ENCODE results near the gene KRTAP21-2. TPM values are rescaled to one million over a fixed set of nuclear protein-coding genes. Genes with fewer than 3 reads are reported as not detected.

KRTAP21-2 gene
- total RNA-seq (2014; rRNA removed; shearing (Covaris generic)): not detected in 2 replicates
- not detected in 2 replicates for polyA plus RNA-seq (2016; fragmentation: Nextera tagmentation; extraction: Ambion mirVana)
- long read RNA-seq: 0 reads

DNA sequence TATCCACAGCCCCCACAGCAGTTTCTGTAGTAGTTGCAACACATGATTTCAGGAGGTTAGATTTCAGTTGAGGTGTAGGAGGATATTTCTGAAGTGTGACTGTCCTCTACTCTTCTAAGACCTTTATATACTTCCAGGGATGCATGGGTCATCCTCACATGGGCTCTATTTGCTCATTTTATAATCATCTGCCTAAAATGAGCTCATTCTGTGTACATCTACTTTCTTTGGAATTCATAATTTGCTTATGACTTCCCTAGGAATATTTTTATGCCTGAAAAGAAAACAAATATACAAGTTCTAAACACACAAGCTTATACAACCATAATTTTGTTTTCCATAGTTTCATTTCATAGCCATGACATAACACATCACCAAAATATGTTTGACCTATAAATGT, at the start of gene KRTAP21-2:
KRTAP21-2 (minus strand) TSS at position 101 of the 400 bp plus-strand sequence; CDS start at position 44, 57 bp downstream.
- Histone ChIP-seq H3K27me3 (ENCODE audit: insufficient read depth) (no peaks in the 10 kb centered on the region), H3F3A (replicated peaks; ENCODE audit: low read depth) (no peaks in the 10 kb centered on the region), H3K79me2 (replicated peaks; ENCODE audit: insufficient read depth) (no peaks in the 10 kb centered on the region), H3K4me1 (ENCODE audit: insufficient read depth) (no peaks in the 10 kb centered on the region), H3K9me2 (ENCODE audit: insufficient read depth) (no peaks in the 10 kb centered on the region; the same call in 1 of the 2 replicates), H3K36me3 (ENCODE audit: insufficient read depth) (no peaks in the 10 kb centered on the region), H3K4me3 (no peak within 1 kb of the TSS), H3K27ac (ENCODE audit: low read depth) (no peak within 1 kb of the TSS), H4K20me1 (replicated peaks; ENCODE audit: insufficient read depth) (no peaks in the 10 kb centered on the region), H2AFZ (no peak within 1 kb of the TSS), H3K4me2 (no peak within 1 kb of the TSS)
- ATAC-seq: no peak
- TF ChIP-seq EZH2phosphoT487 (IDR thresholded peaks at IDR 0.05; ENCODE audit: unreplicated experiment) (no peak), JUNB (IDR thresholded peaks at IDR 0.05; ENCODE audit: unreplicated experiment) (no peak), STAT1 (IDR thresholded peaks at IDR 0.05; ENCODE audit: unreplicated experiment) (no peak), EZH2 (IDR thresholded peaks at IDR 0.05; ENCODE audit: low read depth, unreplicated experiment) (no peak), NANOG (IDR thresholded peaks at IDR 0.05; ENCODE audit: borderline replicate concordance) (no peak), POLR2AphosphoS5 (IDR thresholded peaks at IDR 0.05; ENCODE audit: low read depth) (no peak), ZNF331 (CRISPR knock-in tag; IDR thresholded peaks at IDR 0.05; ENCODE audit: low read depth) (no peak), CREB1 (CRISPR knock-in tag; IDR thresholded peaks at IDR 0.05; ENCODE audit: low read depth) (no peak), ZNF114 (CRISPR knock-in tag; IDR thresholded peaks at IDR 0.05) (no peak)
- TF ChIP-seq, protein P1, sequence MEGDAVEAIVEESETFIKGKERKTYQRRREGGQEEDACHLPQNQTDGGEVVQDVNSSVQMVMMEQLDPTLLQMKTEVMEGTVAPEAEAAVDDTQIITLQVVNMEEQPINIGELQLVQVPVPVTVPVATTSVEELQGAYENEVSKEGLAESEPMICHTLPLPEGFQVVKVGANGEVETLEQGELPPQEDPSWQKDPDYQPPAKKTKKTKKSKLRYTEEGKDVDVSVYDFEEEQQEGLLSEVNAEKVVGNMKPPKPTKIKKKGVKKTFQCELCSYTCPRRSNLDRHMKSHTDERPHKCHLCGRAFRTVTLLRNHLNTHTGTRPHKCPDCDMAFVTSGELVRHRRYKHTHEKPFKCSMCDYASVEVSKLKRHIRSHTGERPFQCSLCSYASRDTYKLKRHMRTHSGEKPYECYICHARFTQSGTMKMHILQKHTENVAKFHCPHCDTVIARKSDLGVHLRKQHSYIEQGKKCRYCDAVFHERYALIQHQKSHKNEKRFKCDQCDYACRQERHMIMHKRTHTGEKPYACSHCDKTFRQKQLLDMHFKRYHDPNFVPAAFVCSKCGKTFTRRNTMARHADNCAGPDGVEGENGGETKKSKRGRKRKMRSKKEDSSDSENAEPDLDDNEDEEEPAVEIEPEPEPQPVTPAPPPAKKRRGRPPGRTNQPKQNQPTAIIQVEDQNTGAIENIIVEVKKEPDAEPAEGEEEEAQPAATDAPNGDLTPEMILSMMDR (conservative IDR thresholded peaks at IDR 0.05; ENCODE audit: low read depth in 2 of 2): no peak
- TF ChIP-seq, protein P2, sequence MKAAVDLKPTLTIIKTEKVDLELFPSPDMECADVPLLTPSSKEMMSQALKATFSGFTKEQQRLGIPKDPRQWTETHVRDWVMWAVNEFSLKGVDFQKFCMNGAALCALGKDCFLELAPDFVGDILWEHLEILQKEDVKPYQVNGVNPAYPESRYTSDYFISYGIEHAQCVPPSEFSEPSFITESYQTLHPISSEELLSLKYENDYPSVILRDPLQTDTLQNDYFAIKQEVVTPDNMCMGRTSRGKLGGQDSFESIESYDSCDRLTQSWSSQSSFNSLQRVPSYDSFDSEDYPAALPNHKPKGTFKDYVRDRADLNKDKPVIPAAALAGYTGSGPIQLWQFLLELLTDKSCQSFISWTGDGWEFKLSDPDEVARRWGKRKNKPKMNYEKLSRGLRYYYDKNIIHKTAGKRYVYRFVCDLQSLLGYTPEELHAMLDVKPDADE (IDR thresholded peaks at IDR 0.05): no peak
- TF ChIP-seq, protein P3, sequence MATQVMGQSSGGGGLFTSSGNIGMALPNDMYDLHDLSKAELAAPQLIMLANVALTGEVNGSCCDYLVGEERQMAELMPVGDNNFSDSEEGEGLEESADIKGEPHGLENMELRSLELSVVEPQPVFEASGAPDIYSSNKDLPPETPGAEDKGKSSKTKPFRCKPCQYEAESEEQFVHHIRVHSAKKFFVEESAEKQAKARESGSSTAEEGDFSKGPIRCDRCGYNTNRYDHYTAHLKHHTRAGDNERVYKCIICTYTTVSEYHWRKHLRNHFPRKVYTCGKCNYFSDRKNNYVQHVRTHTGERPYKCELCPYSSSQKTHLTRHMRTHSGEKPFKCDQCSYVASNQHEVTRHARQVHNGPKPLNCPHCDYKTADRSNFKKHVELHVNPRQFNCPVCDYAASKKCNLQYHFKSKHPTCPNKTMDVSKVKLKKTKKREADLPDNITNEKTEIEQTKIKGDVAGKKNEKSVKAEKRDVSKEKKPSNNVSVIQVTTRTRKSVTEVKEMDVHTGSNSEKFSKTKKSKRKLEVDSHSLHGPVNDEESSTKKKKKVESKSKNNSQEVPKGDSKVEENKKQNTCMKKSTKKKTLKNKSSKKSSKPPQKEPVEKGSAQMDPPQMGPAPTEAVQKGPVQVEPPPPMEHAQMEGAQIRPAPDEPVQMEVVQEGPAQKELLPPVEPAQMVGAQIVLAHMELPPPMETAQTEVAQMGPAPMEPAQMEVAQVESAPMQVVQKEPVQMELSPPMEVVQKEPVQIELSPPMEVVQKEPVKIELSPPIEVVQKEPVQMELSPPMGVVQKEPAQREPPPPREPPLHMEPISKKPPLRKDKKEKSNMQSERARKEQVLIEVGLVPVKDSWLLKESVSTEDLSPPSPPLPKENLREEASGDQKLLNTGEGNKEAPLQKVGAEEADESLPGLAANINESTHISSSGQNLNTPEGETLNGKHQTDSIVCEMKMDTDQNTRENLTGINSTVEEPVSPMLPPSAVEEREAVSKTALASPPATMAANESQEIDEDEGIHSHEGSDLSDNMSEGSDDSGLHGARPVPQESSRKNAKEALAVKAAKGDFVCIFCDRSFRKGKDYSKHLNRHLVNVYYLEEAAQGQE (IDR thresholded peaks at IDR 0.05; ENCODE audit: unreplicated experiment): no peak
- TF ChIP-seq, protein P4, sequence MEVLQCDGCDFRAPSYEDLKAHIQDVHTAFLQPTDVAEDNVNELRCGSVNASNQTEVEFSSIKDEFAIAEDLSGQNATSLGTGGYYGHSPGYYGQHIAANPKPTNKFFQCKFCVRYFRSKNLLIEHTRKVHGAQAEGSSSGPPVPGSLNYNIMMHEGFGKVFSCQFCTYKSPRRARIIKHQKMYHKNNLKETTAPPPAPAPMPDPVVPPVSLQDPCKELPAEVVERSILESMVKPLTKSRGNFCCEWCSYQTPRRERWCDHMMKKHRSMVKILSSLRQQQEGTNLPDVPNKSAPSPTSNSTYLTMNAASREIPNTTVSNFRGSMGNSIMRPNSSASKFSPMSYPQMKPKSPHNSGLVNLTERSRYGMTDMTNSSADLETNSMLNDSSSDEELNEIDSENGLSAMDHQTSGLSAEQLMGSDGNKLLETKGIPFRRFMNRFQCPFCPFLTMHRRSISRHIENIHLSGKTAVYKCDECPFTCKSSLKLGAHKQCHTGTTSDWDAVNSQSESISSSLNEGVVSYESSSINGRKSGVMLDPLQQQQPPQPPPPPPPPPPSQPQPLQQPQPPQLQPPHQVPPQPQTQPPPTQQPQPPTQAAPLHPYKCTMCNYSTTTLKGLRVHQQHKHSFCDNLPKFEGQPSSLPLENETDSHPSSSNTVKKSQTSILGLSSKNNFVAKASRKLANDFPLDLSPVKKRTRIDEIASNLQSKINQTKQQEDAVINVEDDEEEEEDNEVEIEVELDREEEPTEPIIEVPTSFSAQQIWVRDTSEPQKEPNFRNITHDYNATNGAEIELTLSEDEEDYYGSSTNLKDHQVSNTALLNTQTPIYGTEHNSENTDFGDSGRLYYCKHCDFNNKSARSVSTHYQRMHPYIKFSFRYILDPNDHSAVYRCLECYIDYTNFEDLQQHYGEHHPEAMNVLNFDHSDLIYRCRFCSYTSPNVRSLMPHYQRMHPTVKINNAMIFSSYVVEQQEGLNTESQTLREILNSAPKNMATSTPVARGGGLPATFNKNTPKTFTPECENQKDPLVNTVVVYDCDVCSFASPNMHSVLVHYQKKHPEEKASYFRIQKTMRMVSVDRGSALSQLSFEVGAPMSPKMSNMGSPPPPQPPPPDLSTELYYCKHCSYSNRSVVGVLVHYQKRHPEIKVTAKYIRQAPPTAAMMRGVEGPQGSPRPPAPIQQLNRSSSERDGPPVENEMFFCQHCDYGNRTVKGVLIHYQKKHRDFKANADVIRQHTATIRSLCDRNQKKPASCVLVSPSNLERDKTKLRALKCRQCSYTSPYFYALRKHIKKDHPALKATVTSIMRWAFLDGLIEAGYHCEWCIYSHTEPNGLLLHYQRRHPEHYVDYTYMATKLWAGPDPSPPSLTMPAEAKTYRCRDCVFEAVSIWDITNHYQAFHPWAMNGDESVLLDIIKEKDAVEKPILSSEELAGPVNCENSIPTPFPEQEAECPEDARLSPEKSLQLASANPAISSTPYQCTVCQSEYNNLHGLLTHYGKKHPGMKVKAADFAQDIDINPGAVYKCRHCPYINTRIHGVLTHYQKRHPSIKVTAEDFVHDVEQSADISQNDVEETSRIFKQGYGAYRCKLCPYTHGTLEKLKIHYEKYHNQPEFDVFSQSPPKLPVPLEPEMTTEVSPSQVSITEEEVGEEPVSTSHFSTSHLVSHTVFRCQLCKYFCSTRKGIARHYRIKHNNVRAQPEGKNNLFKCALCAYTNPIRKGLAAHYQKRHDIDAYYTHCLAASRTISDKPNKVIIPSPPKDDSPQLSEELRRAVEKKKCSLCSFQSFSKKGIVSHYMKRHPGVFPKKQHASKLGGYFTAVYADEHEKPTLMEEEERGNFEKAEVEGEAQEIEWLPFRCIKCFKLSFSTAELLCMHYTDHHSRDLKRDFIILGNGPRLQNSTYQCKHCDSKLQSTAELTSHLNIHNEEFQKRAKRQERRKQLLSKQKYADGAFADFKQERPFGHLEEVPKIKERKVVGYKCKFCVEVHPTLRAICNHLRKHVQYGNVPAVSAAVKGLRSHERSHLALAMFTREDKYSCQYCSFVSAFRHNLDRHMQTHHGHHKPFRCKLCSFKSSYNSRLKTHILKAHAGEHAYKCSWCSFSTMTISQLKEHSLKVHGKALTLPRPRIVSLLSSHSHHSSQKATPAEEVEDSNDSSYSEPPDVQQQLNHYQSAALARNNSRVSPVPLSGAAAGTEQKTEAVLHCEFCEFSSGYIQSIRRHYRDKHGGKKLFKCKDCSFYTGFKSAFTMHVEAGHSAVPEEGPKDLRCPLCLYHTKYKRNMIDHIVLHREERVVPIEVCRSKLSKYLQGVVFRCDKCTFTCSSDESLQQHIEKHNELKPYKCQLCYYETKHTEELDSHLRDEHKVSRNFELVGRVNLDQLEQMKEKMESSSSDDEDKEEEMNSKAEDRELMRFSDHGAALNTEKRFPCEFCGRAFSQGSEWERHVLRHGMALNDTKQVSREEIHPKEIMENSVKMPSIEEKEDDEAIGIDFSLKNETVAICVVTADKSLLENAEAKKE (CRISPR knock-in tag; IDR thresholded peaks at IDR 0.05): no peak
- Mint-ChIP-seq H3K27ac (no peak within 1 kb of the TSS), H3K36me3 (ENCODE audit: low read depth) (no peaks in the 10 kb centered on the region), H3K27me3 (ENCODE audit: insufficient read depth, low read depth, poor library complexity) (peaks cover 3% of the 10 kb centered on the region), H3K4me1 (no peaks in the 10 kb centered on the region), H3K4me3 (no peak within 1 kb of the TSS), H3K9me3 (no peaks in the 10 kb centered on the region)
- DNase-seq (ENCODE audit: low spot score): no peak

Data from GM23338 (cell line).